ENCODE results near the gene CERS6. TPM values are rescaled to one million over a fixed set of nuclear protein-coding genes. Genes with fewer than 3 reads are reported as not detected.

The CERS6 gene
- total RNA-seq, 1 donor from 2014 or later = 30.8 TPM

DNA sequence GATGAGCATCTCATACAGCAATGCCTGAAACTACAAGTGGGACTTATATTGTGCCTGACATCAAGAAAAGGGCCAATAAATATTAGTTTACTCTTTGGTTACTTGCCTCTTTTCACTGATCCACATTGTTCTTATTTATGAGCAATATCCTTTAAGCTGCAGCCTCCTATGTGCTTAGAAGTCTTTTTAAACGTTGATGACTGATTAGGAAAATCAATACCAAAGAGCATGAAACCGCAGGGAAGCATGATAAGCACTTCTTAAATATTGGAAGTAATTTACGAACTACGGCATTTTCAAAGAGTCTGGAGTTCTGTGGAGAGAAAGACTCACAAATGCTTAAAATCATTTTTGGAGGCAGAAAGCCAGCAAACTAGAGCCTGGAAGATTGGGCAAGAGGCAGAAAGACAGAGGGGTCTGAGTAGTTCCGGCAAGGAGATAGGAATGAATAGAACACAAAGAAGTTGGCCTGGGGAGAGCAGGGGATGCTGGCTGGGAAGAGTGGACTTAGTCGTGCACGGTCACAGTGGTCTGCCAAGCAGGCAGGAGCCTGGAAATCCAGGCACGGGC lies 223.8 kb downstream of the CERS6 start:
- H3K9me3 ChIP-seq (ENCODE audit: control insufficient read depth in 3 of 3, low read length in 3 of 3) = no peaks in the 10 kb centered on the region
- H3K36me3 ChIP-seq (ENCODE audit: control insufficient read depth in 3 of 3, insufficient read depth in 3 of 3, low read length in 3 of 3) = no peaks in the 10 kb centered on the region
- no peaks in the 10 kb centered on the region for H3K27me3 ChIP-seq (ENCODE audit: control insufficient read depth in 3 of 3, insufficient read depth in 3 of 3, low read length in 3 of 3)
- H3K27ac ChIP-seq (ENCODE audit: low read depth, low read length) = no peak overlapping the region
- H3K9ac ChIP-seq (ENCODE audit: low read depth in 1 of 3, low read length in 3 of 3) = no peak overlapping the region
- peaks cover 0 to 3% (median 2%) of the 10 kb centered on the region in 3 donors for H3K4me1 ChIP-seq (ENCODE audit: control insufficient read depth in 3 of 3, insufficient read depth in 3 of 3, low read length in 3 of 3)
- H3K4me3 ChIP-seq (ENCODE audit: low read length in 3 of 3) = no peak overlapping the region

DNA sequence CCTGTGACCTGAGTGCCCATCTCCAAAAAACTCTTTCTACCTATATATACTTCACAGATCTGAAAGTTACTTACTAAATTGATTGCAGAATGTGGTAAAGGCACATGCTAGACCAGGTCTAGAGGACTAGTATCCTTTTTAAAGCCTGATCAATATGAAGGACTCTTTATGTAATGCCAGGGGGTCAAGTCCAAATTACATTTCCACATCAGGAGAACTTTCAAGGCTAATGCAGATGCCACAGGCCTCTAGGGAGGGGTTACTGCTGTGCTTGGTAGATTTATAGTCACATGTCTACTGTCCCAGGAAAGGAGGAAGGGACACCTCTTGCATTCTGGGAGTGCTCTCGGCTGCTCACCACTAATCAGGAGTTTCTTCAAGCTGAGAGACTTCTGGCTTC lies 227.9 kb downstream of the CERS6 start:
- Histone ChIP-seq H3K27me3 (ENCODE audit: control insufficient read depth in 3 of 3, insufficient read depth in 3 of 3, low read length in 3 of 3) (no peaks in the 10 kb centered on the region), H3K4me1 (ENCODE audit: control insufficient read depth in 3 of 3, insufficient read depth in 3 of 3, low read length in 3 of 3) (peaks cover 0 to 3% (median 2%) of the 10 kb centered on the region in 3 donors), H3K36me3 (ENCODE audit: control insufficient read depth in 3 of 3, insufficient read depth in 3 of 3, low read length in 3 of 3) (no peaks in the 10 kb centered on the region), H3K9ac (ENCODE audit: low read depth in 1 of 3, low read length in 3 of 3) (no peak overlapping the region), H3K9me3 (ENCODE audit: control insufficient read depth in 3 of 3, low read length in 3 of 3) (no peaks in the 10 kb centered on the region), H3K4me3 (ENCODE audit: low read length in 3 of 3) (no peak overlapping the region), H3K27ac (ENCODE audit: low read depth, low read length) (no peak overlapping the region)

GRCh38 chr2:168684921-168685599 lies 229.0 kb downstream of the CERS6 start:
- Histone ChIP-seq H3K4me3 (ENCODE audit: low read length in 3 of 3) (no peak overlapping the region), H3K27me3 (ENCODE audit: control insufficient read depth in 3 of 3, insufficient read depth in 3 of 3, low read length in 3 of 3) (no peaks in the 10 kb centered on the region), H3K9ac (ENCODE audit: low read depth in 1 of 3, low read length in 3 of 3) (no peak overlapping the region), H3K9me3 (ENCODE audit: control insufficient read depth in 3 of 3, low read length in 3 of 3) (no peaks in the 10 kb centered on the region), H3K4me1 (ENCODE audit: control insufficient read depth in 3 of 3, insufficient read depth in 3 of 3, low read length in 3 of 3) (peaks cover 0 to 3% (median 2%) of the 10 kb centered on the region in 3 donors), H3K36me3 (ENCODE audit: control insufficient read depth in 3 of 3, insufficient read depth in 3 of 3, low read length in 3 of 3) (no peaks in the 10 kb centered on the region), H3K27ac (ENCODE audit: low read depth, low read length) (no peak overlapping the region)

DNA sequence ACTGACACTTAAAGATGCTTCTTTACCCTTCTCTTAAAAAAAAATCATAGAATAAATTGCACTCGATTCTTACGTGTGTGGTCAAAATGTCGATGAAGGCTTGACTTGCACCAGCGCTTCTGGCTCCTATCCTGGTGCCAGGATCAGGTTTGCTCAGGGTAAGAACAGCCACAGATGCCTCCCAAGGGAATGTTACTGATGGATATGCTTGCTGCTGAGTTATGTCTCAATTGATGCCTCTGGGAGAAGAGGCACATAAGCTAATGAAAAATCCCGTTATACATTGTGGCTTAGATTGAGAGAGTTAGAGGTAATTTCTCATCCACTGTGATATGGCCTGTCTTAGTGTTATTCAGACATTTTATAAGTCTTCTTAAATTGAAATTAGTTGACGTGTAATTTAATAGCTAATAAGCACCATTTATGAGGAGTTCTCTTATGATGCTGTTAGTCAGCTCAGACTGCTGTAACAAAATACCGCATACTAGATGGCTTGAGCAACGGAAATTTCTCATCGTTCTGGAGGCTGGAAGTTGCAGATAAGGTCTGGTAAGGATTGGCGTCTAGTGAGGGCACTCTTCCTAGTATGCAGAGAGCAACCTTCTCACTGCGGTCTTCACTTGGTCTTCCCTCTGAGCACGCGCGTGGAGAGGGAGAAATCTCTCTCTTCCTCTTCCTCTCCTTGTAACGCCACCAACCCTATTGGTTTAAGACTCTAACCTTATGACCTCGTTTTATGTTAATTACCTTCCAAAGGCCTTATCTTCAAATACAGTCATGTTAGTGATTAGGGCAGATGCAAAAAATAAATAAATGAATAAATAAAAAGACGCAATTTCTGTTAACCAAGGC lies 229.8 kb downstream of the CERS6 start:
- no peaks in the 10 kb centered on the region for H3K27me3 ChIP-seq (ENCODE audit: control insufficient read depth in 3 of 3, insufficient read depth in 3 of 3, low read length in 3 of 3)
- H3K4me1 ChIP-seq (ENCODE audit: control insufficient read depth in 3 of 3, insufficient read depth in 3 of 3, low read length in 3 of 3) = peaks cover 0 to 3% (median 2%) of the 10 kb centered on the region in 3 donors
- H3K36me3 ChIP-seq (ENCODE audit: control insufficient read depth in 3 of 3, insufficient read depth in 3 of 3, low read length in 3 of 3) = no peaks in the 10 kb centered on the region
- no peak overlapping the region for H3K27ac ChIP-seq (ENCODE audit: low read depth, low read length)
- no peaks in the 10 kb centered on the region for H3K9me3 ChIP-seq (ENCODE audit: control insufficient read depth in 3 of 3, low read length in 3 of 3)
- no peak overlapping the region for H3K4me3 ChIP-seq (ENCODE audit: low read length in 3 of 3)
- H3K9ac ChIP-seq (ENCODE audit: low read depth in 1 of 3, low read length in 3 of 3) = no peak overlapping the region

GRCh38 chr2:168686452-168687191 lies 230.6 kb downstream of the CERS6 start:
- H3K27ac ChIP-seq (ENCODE audit: low read depth, low read length) = no peak overlapping the region
- H3K9ac ChIP-seq (ENCODE audit: low read depth in 1 of 3, low read length in 3 of 3) = no peak overlapping the region
- no peaks in the 10 kb centered on the region for H3K9me3 ChIP-seq (ENCODE audit: control insufficient read depth in 3 of 3, low read length in 3 of 3)
- H3K4me1 ChIP-seq (ENCODE audit: control insufficient read depth in 3 of 3, insufficient read depth in 3 of 3, low read length in 3 of 3) = peaks cover 0 to 3% (median 2%) of the 10 kb centered on the region in 3 donors
- H3K4me3 ChIP-seq (ENCODE audit: low read length in 3 of 3) = no peak overlapping the region
- H3K27me3 ChIP-seq (ENCODE audit: control insufficient read depth in 3 of 3, insufficient read depth in 3 of 3, low read length in 3 of 3) = no peaks in the 10 kb centered on the region
- no peaks in the 10 kb centered on the region for H3K36me3 ChIP-seq (ENCODE audit: control insufficient read depth in 3 of 3, insufficient read depth in 3 of 3, low read length in 3 of 3)

GRCh38 chr2:168687314-168687713 lies 231.2 kb downstream of the CERS6 start:
- no peak overlapping the region for H3K4me3 ChIP-seq (ENCODE audit: low read length in 3 of 3)
- peaks cover 0 to 3% (median 1%) of the 10 kb centered on the region in 3 donors for H3K4me1 ChIP-seq (ENCODE audit: control insufficient read depth in 3 of 3, insufficient read depth in 3 of 3, low read length in 3 of 3)
- H3K36me3 ChIP-seq (ENCODE audit: control insufficient read depth in 3 of 3, insufficient read depth in 3 of 3, low read length in 3 of 3) = no peaks in the 10 kb centered on the region
- no peaks in the 10 kb centered on the region for H3K27me3 ChIP-seq (ENCODE audit: control insufficient read depth in 3 of 3, insufficient read depth in 3 of 3, low read length in 3 of 3)
- no peaks in the 10 kb centered on the region for H3K9me3 ChIP-seq (ENCODE audit: control insufficient read depth in 3 of 3, low read length in 3 of 3)
- H3K9ac ChIP-seq (ENCODE audit: low read depth in 1 of 3, low read length in 3 of 3) = no peak overlapping the region
- no peak overlapping the region for H3K27ac ChIP-seq (ENCODE audit: low read depth, low read length)

- H3K9me3 ChIP-seq (ENCODE audit: control insufficient read depth in 3 of 3, low read length in 3 of 3) = no peaks in the 10 kb centered on the region
- no peaks in the 10 kb centered on the region for H3K36me3 ChIP-seq (ENCODE audit: control insufficient read depth in 3 of 3, insufficient read depth in 3 of 3, low read length in 3 of 3)
- H3K27me3 ChIP-seq (ENCODE audit: control insufficient read depth in 3 of 3, insufficient read depth in 3 of 3, low read length in 3 of 3) = no peaks in the 10 kb centered on the region
- no peak overlapping the region for H3K27ac ChIP-seq (ENCODE audit: low read depth, low read length)
- no peaks in the 10 kb centered on the region for H3K4me1 ChIP-seq (ENCODE audit: control insufficient read depth in 3 of 3, insufficient read depth in 3 of 3, low read length in 3 of 3)
- H3K4me3 ChIP-seq (ENCODE audit: low read length in 3 of 3) = no peak overlapping the region
- H3K9ac ChIP-seq (ENCODE audit: low read depth in 1 of 3, low read length in 3 of 3) = no peak overlapping the region
These were observed 234.4 kb downstream of the CERS6 start for GRCh38 chr2:168690381-168690885.

GRCh38 chr2:168691221-168691620 lies 235.1 kb downstream of the CERS6 start:
- no peaks in the 10 kb centered on the region for H3K27me3 ChIP-seq (ENCODE audit: control insufficient read depth in 3 of 3, insufficient read depth in 3 of 3, low read length in 3 of 3)
- H3K4me3 ChIP-seq (ENCODE audit: low read length in 3 of 3) = no peak overlapping the region
- no peak overlapping the region for H3K9ac ChIP-seq (ENCODE audit: low read depth in 1 of 3, low read length in 3 of 3)
- peaks cover 0 to 3% (median 0%) of the 10 kb centered on the region in 3 donors for H3K36me3 ChIP-seq (ENCODE audit: control insufficient read depth in 3 of 3, insufficient read depth in 3 of 3, low read length in 3 of 3)
- H3K9me3 ChIP-seq (ENCODE audit: control insufficient read depth in 3 of 3, low read length in 3 of 3) = no peaks in the 10 kb centered on the region
- H3K4me1 ChIP-seq (ENCODE audit: control insufficient read depth in 3 of 3, insufficient read depth in 3 of 3, low read length in 3 of 3) = no peaks in the 10 kb centered on the region
- H3K27ac ChIP-seq (ENCODE audit: low read depth, low read length) = no peak overlapping the region

DNA sequence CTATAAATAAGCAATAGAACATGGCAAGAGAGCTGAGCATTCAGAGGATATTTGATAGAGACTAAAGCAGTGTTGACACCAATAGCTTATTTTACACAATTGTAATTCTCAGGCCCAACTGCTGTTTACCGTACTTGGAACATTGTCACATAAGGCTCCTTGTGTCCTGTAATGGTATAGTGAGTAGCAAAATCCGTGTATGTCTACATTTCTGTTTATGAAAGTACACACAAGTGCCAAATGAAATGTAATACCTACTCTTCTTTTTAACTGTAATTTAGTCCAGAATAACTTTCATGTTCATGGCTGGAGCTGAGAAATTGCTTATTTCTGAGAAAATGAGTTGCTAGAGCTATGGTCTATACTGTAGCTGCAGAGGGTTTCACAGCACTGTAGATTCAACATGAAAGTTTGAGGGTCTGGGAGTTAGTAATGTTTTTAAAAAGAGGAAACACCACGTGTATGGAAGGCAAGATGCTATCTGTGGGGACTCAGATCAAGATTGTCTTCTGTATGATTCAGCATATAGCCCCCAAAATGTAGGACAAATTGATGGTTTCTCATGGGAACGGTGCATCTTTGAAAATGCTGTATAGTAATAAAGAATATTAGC lies 236.2 kb downstream of the CERS6 start:
- Histone ChIP-seq H3K36me3 (ENCODE audit: control insufficient read depth in 3 of 3, insufficient read depth in 3 of 3, low read length in 3 of 3) (peaks cover 0 to 3% (median 0%) of the 10 kb centered on the region in 3 donors), H3K9me3 (ENCODE audit: control insufficient read depth in 3 of 3, low read length in 3 of 3) (no peaks in the 10 kb centered on the region), H3K4me3 (ENCODE audit: low read length in 3 of 3) (no peak overlapping the region), H3K4me1 (ENCODE audit: control insufficient read depth in 3 of 3, insufficient read depth in 3 of 3, low read length in 3 of 3) (no peaks in the 10 kb centered on the region), H3K27me3 (ENCODE audit: control insufficient read depth in 3 of 3, insufficient read depth in 3 of 3, low read length in 3 of 3) (no peaks in the 10 kb centered on the region), H3K9ac (ENCODE audit: low read depth in 1 of 3, low read length in 3 of 3) (no peak overlapping the region), H3K27ac (ENCODE audit: low read depth, low read length) (no peak overlapping the region)

Measured in skeletal muscle tissue (tissue), 4 donors.